Parathyroid adenoma (tissue), 2 donors: ENCODE measurements around the gene HDAC9.

Experiments
- H2AFZ ChIP-seq: fragments of 300-600 bp; sonication (generic); one replicate; pipeline ENCODE4 v1.7.0; 2017; ENCODE audit warnings: antibody characterized with exemption, mild to moderate bottlenecking
- H3K27ac ChIP-seq: fragments of 300-600 bp; sonication (generic); one replicate; pipeline ENCODE4 v1.7.0; 2017
- H3K27me3 ChIP-seq: fragments of 300-600 bp; sonication (generic); one replicate; pipeline ENCODE4 v1.7.0; 2017; ENCODE audit warnings: low read length; ENCODE audit not compliant: control insufficient read depth, insufficient read depth
- H3K36me3 ChIP-seq: fragments of 300-600 bp; sonication (generic); one replicate; pipeline ENCODE4 v1.7.0; 2017; ENCODE audit warnings: low read length; ENCODE audit not compliant: control insufficient read depth, insufficient read depth
- H3K4me1 ChIP-seq: fragments of 300-600 bp; sonication (generic); one replicate; pipeline ENCODE4 v1.7.0; 2017; ENCODE audit warnings: control low read depth
- H3K4me2 ChIP-seq: fragments of 300-600 bp; sonication (generic); one replicate; pipeline ENCODE4 v1.7.0; 2017; ENCODE audit warnings: low read length
- H3K4me3 ChIP-seq: fragments of 300-600 bp; sonication (generic); one replicate; pipeline ENCODE4 v1.7.0; 2017; ENCODE audit warnings: low read depth, low read length
- H3K79me2 ChIP-seq: fragments of 300-600 bp; sonication (generic); one replicate; pipeline ENCODE4 v1.7.0; 2017; ENCODE audit warnings: control low read depth
- H3K9ac ChIP-seq: fragments of 300-600 bp; sonication (generic); one replicate; pipeline ENCODE4 v1.7.0; 2017; ENCODE audit warnings: mild to moderate bottlenecking
- H3K9me3 ChIP-seq: fragments of 300-600 bp; sonication (generic); one replicate; pipeline ENCODE4 v1.7.0; 2017; ENCODE audit warnings: low read length; ENCODE audit not compliant: control insufficient read depth
- CTCF ChIP-seq: fragments of 300-600 bp; sonication (generic); IDR thresholded peaks from one replicate; pipeline ENCODE4 v1.7.0; 2017; ENCODE audit warnings: antibody characterized with exemption, mild to moderate bottlenecking
- donor health status: primary hyperparathyroidism.

HDAC9 gene

GRCh38 chr7:18780938-18781337, 285.4 kb downstream of the HDAC9 start:
- Histone ChIP-seq H3K9ac (no peak overlapping the region), H3K4me1 (no peaks in the 10 kb centered on the region), H3K4me2 (no peak overlapping the region), H3K27ac (no peak overlapping the region), H3K27me3 (no peaks in the 10 kb centered on the region), H3K4me3 (no peak overlapping the region), H3K36me3 (no peaks in the 10 kb centered on the region), H3K9me3 (no peaks in the 10 kb centered on the region), H2AFZ (no peak overlapping the region), H3K79me2 (no peaks in the 10 kb centered on the region)
- TF ChIP-seq CTCF: no peak

GRCh38 chr7:18786196-18786727, 290.7 kb downstream of the HDAC9 start:
- H3K4me1 ChIP-seq: no peaks in the 10 kb centered on the region

GRCh38 chr7:18786796-18787195, 291.2 kb downstream of the HDAC9 start:
- no peak overlapping the region for H3K4me3 ChIP-seq
- H3K36me3 ChIP-seq: no peaks in the 10 kb centered on the region
- no peak overlapping the region for H3K27ac ChIP-seq
- no peaks in the 10 kb centered on the region for H3K27me3 ChIP-seq
- H2AFZ ChIP-seq: no peak overlapping the region
- no peaks in the 10 kb centered on the region for H3K9me3 ChIP-seq
- H3K79me2 ChIP-seq: no peaks in the 10 kb centered on the region
- no peak for TF ChIP-seq CTCF
- H3K9ac ChIP-seq: no peak overlapping the region
- no peak overlapping the region for H3K4me2 ChIP-seq
- no peaks in the 10 kb centered on the region for H3K4me1 ChIP-seq

More at GRCh38 chr7:18786196-18786727, 290.7 kb downstream of the HDAC9 start:
- no peak overlapping the region for H3K4me3 ChIP-seq
- no peaks in the 10 kb centered on the region for H3K79me2 ChIP-seq
- no peaks in the 10 kb centered on the region for H3K36me3 ChIP-seq
- H3K9ac ChIP-seq: no peak overlapping the region
- H3K27ac ChIP-seq: no peak overlapping the region
- H3K27me3 ChIP-seq: no peaks in the 10 kb centered on the region
- H3K4me2 ChIP-seq: no peak overlapping the region
- H2AFZ ChIP-seq: no peak overlapping the region
- H3K9me3 ChIP-seq: no peaks in the 10 kb centered on the region
- no peak for TF ChIP-seq CTCF

- H3K9me3 ChIP-seq: no peaks in the 10 kb centered on the region
- H3K4me2 ChIP-seq: no peak overlapping the region
- H3K4me1 ChIP-seq: no peaks in the 10 kb centered on the region
- no peak for TF ChIP-seq CTCF
- no peaks in the 10 kb centered on the region for H3K27me3 ChIP-seq
- H3K4me3 ChIP-seq: no peak overlapping the region
- no peak overlapping the region for H3K9ac ChIP-seq
- H2AFZ ChIP-seq: no peak overlapping the region
- no peak overlapping the region for H3K27ac ChIP-seq
- H3K36me3 ChIP-seq: no peaks in the 10 kb centered on the region
- no peaks in the 10 kb centered on the region for H3K79me2 ChIP-seq
Observed at GRCh38 chr7:18788026-18788425, 292.5 kb downstream of the HDAC9 start.

GRCh38 chr7:18792871-18793595, 297.5 kb downstream of the HDAC9 start:
- no peaks in the 10 kb centered on the region for H3K4me1 ChIP-seq
- no peak overlapping the region for H3K4me3 ChIP-seq
- H3K27ac ChIP-seq: no peak overlapping the region

More at GRCh38 chr7:18792871-18793595, 297.5 kb downstream of the HDAC9 start:
- TF ChIP-seq CTCF: no peak
- no peaks in the 10 kb centered on the region for H3K27me3 ChIP-seq
- no peaks in the 10 kb centered on the region for H3K36me3 ChIP-seq
- no peaks in the 10 kb centered on the region for H3K9me3 ChIP-seq
- no peak overlapping the region for H2AFZ ChIP-seq
- no peaks in the 10 kb centered on the region for H3K79me2 ChIP-seq
- H3K4me2 ChIP-seq: no peak overlapping the region
- no peak overlapping the region for H3K9ac ChIP-seq
